Subcutaneous adipose tissue (tissue), 4 donors: Measurements from ENCODE around the gene BTG4. TPM values are rescaled to one million over a fixed set of nuclear protein-coding genes. Genes with fewer than 3 reads are reported as not detected.

ENCODE experiments used
- CTCF ChIP-seq: fragments of 450-650 bp; IDR thresholded peaks from one replicate; pipeline ENCODE4 v1.5.1; 2016; ENCODE audit warnings: low read depth, mild to moderate bottlenecking, control low read depth, antibody characterized with exemption, moderate library complexity
- total RNA-seq, 4 donors: library from RNA; depleted of rRNA; stranded (reverse); fragments of >200 nt; gene quantifications; one replicate each; pipeline ENCODE4 v1.1.0, GENCODE V29; 2016

BTG4 gene
- total RNA-seq, 4 donors from 2014 or later = not detected

- no peak for TF ChIP-seq CTCF
Observed at GRCh38 chr11:111449696-111450479, 62.3 kb downstream of the BTG4 start.

GRCh38 chr11:111448831-111449557 lies 63.2 kb downstream of the BTG4 start:
- TF ChIP-seq CTCF = no peak

GRCh38 chr11:111448414-111448813 lies 63.8 kb downstream of the BTG4 start:
- no peak for TF ChIP-seq CTCF

- TF ChIP-seq CTCF = no peak
Observed at GRCh38 chr11:111447931-111448330, 64.3 kb downstream of the BTG4 start.

- no peak for TF ChIP-seq CTCF
Observed at GRCh38 chr11:111447112-111447471, 65.1 kb downstream of the BTG4 start.

GRCh38 chr11:111446404-111447111 lies 65.6 kb downstream of the BTG4 start:
- no peak for TF ChIP-seq CTCF

GRCh38 chr11:111445586-111445985 lies 66.6 kb downstream of the BTG4 start:
- no peak for TF ChIP-seq CTCF
